SK-N-SH (cell line): ENCODE measurements around the gene PTPN23. TPM values are rescaled to one million over a fixed set of nuclear protein-coding genes. Genes with fewer than 3 reads are reported as not detected.

ENCODE experiments used
- CTCF ChIA-PET: fragments of 300-600, 350-600 bp; formaldehyde crosslinking; extraction: SDS; loops from one replicate; lab custom pipeline; 2021; lab: Yijun Ruan, JAX
- POLR2A ChIA-PET: fragments of 350-600 bp; sonication (Branson Sonifier 250); formaldehyde crosslinking; extraction: SDS; loops from one replicate; lab custom pipeline; 2020; ENCODE audit warnings: antibody characterized with exemption, inconsistent platforms; lab: Yijun Ruan, JAX
- DNase-seq: peaks from one replicate; pipeline ENCODE4 v3.0.0; 2012
- H2AFZ ChIP-seq: fragments of 200-600 bp; sonication (generic); 2 replicates; pipeline ENCODE4 v1.8.1; 2016; ENCODE audit warnings: antibody characterized with exemption, mild to moderate bottlenecking, low read depth
- H3F3A ChIP-seq: fragments of 200-600 bp; sonication (generic); replicated peaks from 2 replicates; pipeline ENCODE3; 2016; ENCODE audit warnings: antibody characterized with exemption, mild to moderate bottlenecking; ENCODE audit not compliant: insufficient read depth
- H3K27ac ChIP-seq, 2 experiments: fragments of 200-500 bp in 1 of 2; fragments of 200-600 bp in 1 of 2; sonication (Bioruptor generic) in 1 of 2; sonication (generic), shearing (Covaris generic) in 1 of 2; 2 replicates each; pipeline versions ENCODE4 v1.5.1 to v1.6.1; 2014 to 2016; ENCODE audit warnings: low read depth in 2 of 2, inconsistent platforms in 1 of 2, low read length in 1 of 2, mild to moderate bottlenecking in 1 of 2, mixed read lengths in 1 of 2
- H3K27me3 ChIP-seq: fragments of 200-600 bp; sonication (generic), shearing (Covaris generic); 2 replicates; pipeline ENCODE4 v1.6.1; 2016; ENCODE audit warnings: mixed run types; ENCODE audit not compliant: insufficient read depth
- H3K36me3 ChIP-seq, 2 experiments: fragments of 200-500 bp in 1 of 2; fragments of 200-600 bp in 1 of 2; sonication (Bioruptor generic) in 1 of 2; sonication (generic) in 1 of 2; replicated peaks in 1 of 2; 2 replicates each; pipeline versions ENCODE3 to v1.5.1; 2014 to 2016; ENCODE audit warnings: low read length in 1 of 2, mild to moderate bottlenecking in 1 of 2; ENCODE audit not compliant: insufficient read depth in 2 of 2, control insufficient read depth in 1 of 2
- H3K4me1 ChIP-seq, 2 experiments: fragments of 200-500 bp in 1 of 2; fragments of 200-600 bp in 1 of 2; sonication (Bioruptor generic) in 1 of 2; sonication (generic), shearing (Covaris generic) in 1 of 2; 2 replicates each; pipeline versions ENCODE4 v1.5.1 to v1.6.1; 2014 to 2016; ENCODE audit warnings: low read depth in 1 of 2, low read length in 1 of 2, mixed run types in 1 of 2; ENCODE audit not compliant: insufficient read depth in 2 of 2, control insufficient read depth in 1 of 2
- H3K4me2 ChIP-seq: fragments of 200-600 bp; sonication (generic), shearing (Covaris generic); 2 replicates; pipeline ENCODE4 v1.6.1; 2017; ENCODE audit warnings: mixed run types
- H3K4me3 ChIP-seq, 2 experiments: fragments of 200-500 bp in 1 of 2; fragments of 200-600 bp in 1 of 2; sonication (Bioruptor generic) in 1 of 2; sonication (generic), shearing (Covaris generic) in 1 of 2; 2 replicates each; pipeline versions ENCODE4 v1.5.1 to v1.8.1; 2014 to 2016; ENCODE audit warnings: low read depth in 2 of 2, inconsistent platforms in 1 of 2, low read length in 1 of 2, mild to moderate bottlenecking in 1 of 2, mixed read lengths in 1 of 2, moderate library complexity in 1 of 2
- H3K79me2 ChIP-seq: fragments of 200-600 bp; sonication (generic); 2 replicates; pipeline ENCODE4 v1.8.1; 2017; ENCODE audit warnings: mild to moderate bottlenecking; ENCODE audit not compliant: insufficient read depth
- H3K9ac ChIP-seq: fragments of 200-600 bp; sonication (generic); 2 replicates; pipeline ENCODE4 v1.6.1; 2017; ENCODE audit warnings: mixed run types
- H3K9me2 ChIP-seq: fragments of 200-600 bp; sonication (generic); 2 replicates; pipeline ENCODE4 v1.6.1; 2017; ENCODE audit warnings: mixed run types
- H3K9me3 ChIP-seq: fragments of 200-600 bp; sonication (generic); 2 replicates; pipeline ENCODE4 v1.6.1; 2017; ENCODE audit warnings: mixed run types, mild to moderate bottlenecking, moderate library complexity
- H4K20me1 ChIP-seq: fragments of 200-600 bp; sonication (generic); 2 replicates; pipeline ENCODE4 v1.6.1; 2017; ENCODE audit warnings: mild to moderate bottlenecking, mixed run types; ENCODE audit not compliant: insufficient read depth
- CHD2 ChIP-seq: fragments of 150-350 bp; IDR thresholded peaks from 2 replicates; pipeline ENCODE4 v1.6.1; 2018; ENCODE audit warnings: low read length; ENCODE audit not compliant: partially characterized antibody
- ELF1 ChIP-seq: IDR thresholded peaks from 2 replicates; pipeline ENCODE4 v1.4.0; 2012
- FOXM1 ChIP-seq: IDR thresholded peaks from 2 replicates; pipeline ENCODE4 v1.4.0; 2012; ENCODE audit warnings: low read depth, mild to moderate bottlenecking
- JUND ChIP-seq: IDR thresholded peaks from 2 replicates; pipeline ENCODE4 v1.4.0; 2012
- NFIC ChIP-seq: IDR thresholded peaks from 2 replicates; pipeline ENCODE4 v1.4.0; 2012; ENCODE audit warnings: borderline replicate concordance
- RXRA ChIP-seq: IDR thresholded peaks from 2 replicates; pipeline ENCODE4 v1.4.0; 2012; ENCODE audit warnings: low read depth, mild to moderate bottlenecking, borderline replicate concordance
- SIN3A ChIP-seq: IDR thresholded peaks from 2 replicates; pipeline ENCODE4 v1.6.1; 2012; ENCODE audit warnings: low read depth, mild to moderate bottlenecking, low read length, moderate library complexity, borderline replicate concordance
- SMC3 ChIP-seq: IDR thresholded peaks from 2 replicates; pipeline ENCODE4 v1.6.1; 2012; ENCODE audit warnings: low read depth, low read length, improper control_type of control experiment
- TAF1 ChIP-seq: IDR thresholded peaks from 2 replicates; pipeline ENCODE4 v1.6.1; 2012; ENCODE audit warnings: low read depth, mild to moderate bottlenecking, low read length, moderate library complexity, borderline replicate concordance
- YY1 ChIP-seq: IDR thresholded peaks from 2 replicates; pipeline ENCODE4 v1.4.0; 2012; ENCODE audit warnings: low read depth, mild to moderate bottlenecking
- WGBS: methylation state at CpG from one replicate; pipeline ENCODE4 v1.1.6; 2017; ENCODE audit warnings: low lambda C conversion rate; 5-methylcytosine and 5-hydroxymethylcytosine counted together
- polyA plus RNA-seq, 3 experiments: library from polyadenylated mRNA; depleted of rRNA; stranded (reverse); fragments of >200 nt; gene quantifications; 2 replicates each; pipeline ENCODE4 v1.2.3, GENCODE V29; 2012
- TF ChIP-seq, protein P1 (sequence below): fragments of 150-350 bp; IDR thresholded peaks from 2 replicates; pipeline ENCODE4 v1.6.1; 2016; ENCODE audit warnings: mild to moderate bottlenecking, low read depth, low read length
- TF ChIP-seq, protein P2 (sequence below): fragments of 200-600 bp; sonication (generic); IDR thresholded peaks from 2 replicates; pipeline ENCODE4 v1.6.1; 2017; ENCODE audit warnings: antibody characterized with exemption, mild to moderate bottlenecking, moderate library complexity
- TF ChIP-seq, protein P3 (sequence below): IDR thresholded peaks from 2 replicates; pipeline ENCODE4 v1.6.1; 2012; ENCODE audit warnings: mild to moderate bottlenecking, low read depth, low read length, moderate library complexity

The PTPN23 gene
- polyA plus RNA-seq, 1 of the 3 experiments (the other 2 are of a cell fraction), result 10.9 TPM

DNA sequence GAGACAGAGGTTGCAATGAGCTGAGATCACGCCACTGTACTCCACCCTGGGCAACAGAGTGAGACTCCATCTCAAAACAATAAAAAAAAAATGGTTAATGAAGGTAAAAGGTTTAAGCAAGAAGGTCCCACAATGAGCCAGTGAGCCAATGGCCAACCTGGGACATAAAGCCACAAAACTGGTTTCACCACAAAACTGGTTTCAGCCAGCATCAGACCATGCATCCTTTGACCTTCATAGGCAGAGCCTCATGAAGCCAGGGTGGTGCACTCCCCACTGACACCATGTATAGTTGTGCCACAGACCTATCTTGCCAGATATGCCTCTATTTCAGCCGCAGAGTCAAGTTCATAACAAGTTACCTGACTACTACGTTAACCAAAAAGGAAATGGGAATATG is 53.0 kb downstream of the PTPN23 start:
- POLR2A ChIA-PET, result no interaction called here
- Histone ChIP-seq H3K27me3 (no peaks in the 10 kb centered on the region), H3K4me2 (no peak overlapping the region), H3K4me1 (no peaks in the 10 kb centered on the region), H3K4me3 (no peak overlapping the region), H3K27ac (no peak overlapping the region), H2AFZ (no peak overlapping the region), H3K9ac (no peak overlapping the region), H3K79me2 (peaks cover 9% of the 10 kb centered on the region; the same call in 1 of the 2 replicates), H3K9me3 (no peaks in the 10 kb centered on the region), H4K20me1 (no peaks in the 10 kb centered on the region), H3F3A (no peaks in the 10 kb centered on the region), H3K9me2 (no peaks in the 10 kb centered on the region), H3K36me3 (peaks cover 13 to 31% of the 10 kb centered on the region in 2 experiments)
- TF ChIP-seq CHD2 (no peak), JUND (no peak)
- CTCF ChIA-PET, result interaction anchor here (1.5 to 1.8 kb wide), 2 partner anchors 13 to 79 kb away, joined by 3 to 7 read pairs; partner anchors contain the start of gene ELP6
- WGBS, result 89% methylated on average over 3 of the region's 3 CpGs
- DNase-seq, result no peak

DNA sequence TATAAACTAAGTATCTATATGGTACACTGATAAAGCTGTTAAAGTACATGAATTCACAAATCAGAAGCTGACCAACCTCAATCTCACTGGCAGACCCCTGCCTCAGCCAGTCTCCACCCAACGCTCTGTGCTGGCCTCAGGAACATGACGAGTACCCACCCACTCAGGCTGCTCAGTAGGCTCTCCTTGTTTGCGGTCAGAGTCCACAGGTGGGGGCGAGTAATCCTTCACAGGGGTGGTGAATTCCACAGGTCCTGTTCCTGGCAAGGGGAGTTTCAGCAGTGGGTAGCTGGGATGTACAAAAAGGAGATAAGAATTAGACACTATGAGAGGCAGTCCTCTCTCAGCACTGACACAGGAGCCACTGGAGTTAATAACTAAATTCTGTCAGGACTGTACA is 54.0 kb downstream of the PTPN23 start:
- 89% methylated on average over 4 of the region's 4 CpGs for WGBS

More for the DNA sequence above, 54.0 kb downstream of the PTPN23 start:
- Histone ChIP-seq H3K79me2 (peaks cover 9% of the 10 kb centered on the region; the same call in 1 of the 2 replicates), H3K4me1 (no peaks in the 10 kb centered on the region), H3K9me3 (no peaks in the 10 kb centered on the region), H3K9ac (no peak overlapping the region), H3K27ac (no peak overlapping the region), H3F3A (no peaks in the 10 kb centered on the region), H4K20me1 (no peaks in the 10 kb centered on the region), H2AFZ (no peak overlapping the region), H3K36me3 (peaks cover 13 to 38% of the 10 kb centered on the region in 2 experiments), H3K4me3 (no peak overlapping the region), H3K4me2 (no peak overlapping the region), H3K9me2 (no peaks in the 10 kb centered on the region), H3K27me3 (no peaks in the 10 kb centered on the region)
- CTCF ChIA-PET, result interaction anchor here (0.9 to 1.8 kb wide), 3 partner anchors 12 to 40 kb away, joined by 3 to 7 read pairs (median 3); no protein-coding TSS in a partner anchor
- no peak for TF ChIP-seq RXRA
- TF ChIP-seq YY1, result no peak
- TF ChIP-seq, protein P1, sequence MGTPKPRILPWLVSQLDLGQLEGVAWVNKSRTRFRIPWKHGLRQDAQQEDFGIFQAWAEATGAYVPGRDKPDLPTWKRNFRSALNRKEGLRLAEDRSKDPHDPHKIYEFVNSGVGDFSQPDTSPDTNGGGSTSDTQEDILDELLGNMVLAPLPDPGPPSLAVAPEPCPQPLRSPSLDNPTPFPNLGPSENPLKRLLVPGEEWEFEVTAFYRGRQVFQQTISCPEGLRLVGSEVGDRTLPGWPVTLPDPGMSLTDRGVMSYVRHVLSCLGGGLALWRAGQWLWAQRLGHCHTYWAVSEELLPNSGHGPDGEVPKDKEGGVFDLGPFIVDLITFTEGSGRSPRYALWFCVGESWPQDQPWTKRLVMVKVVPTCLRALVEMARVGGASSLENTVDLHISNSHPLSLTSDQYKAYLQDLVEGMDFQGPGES, result no peak
- TF ChIP-seq, protein P2, sequence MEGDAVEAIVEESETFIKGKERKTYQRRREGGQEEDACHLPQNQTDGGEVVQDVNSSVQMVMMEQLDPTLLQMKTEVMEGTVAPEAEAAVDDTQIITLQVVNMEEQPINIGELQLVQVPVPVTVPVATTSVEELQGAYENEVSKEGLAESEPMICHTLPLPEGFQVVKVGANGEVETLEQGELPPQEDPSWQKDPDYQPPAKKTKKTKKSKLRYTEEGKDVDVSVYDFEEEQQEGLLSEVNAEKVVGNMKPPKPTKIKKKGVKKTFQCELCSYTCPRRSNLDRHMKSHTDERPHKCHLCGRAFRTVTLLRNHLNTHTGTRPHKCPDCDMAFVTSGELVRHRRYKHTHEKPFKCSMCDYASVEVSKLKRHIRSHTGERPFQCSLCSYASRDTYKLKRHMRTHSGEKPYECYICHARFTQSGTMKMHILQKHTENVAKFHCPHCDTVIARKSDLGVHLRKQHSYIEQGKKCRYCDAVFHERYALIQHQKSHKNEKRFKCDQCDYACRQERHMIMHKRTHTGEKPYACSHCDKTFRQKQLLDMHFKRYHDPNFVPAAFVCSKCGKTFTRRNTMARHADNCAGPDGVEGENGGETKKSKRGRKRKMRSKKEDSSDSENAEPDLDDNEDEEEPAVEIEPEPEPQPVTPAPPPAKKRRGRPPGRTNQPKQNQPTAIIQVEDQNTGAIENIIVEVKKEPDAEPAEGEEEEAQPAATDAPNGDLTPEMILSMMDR, result no peak
- no peak for TF ChIP-seq FOXM1
- TF ChIP-seq, protein P3, sequence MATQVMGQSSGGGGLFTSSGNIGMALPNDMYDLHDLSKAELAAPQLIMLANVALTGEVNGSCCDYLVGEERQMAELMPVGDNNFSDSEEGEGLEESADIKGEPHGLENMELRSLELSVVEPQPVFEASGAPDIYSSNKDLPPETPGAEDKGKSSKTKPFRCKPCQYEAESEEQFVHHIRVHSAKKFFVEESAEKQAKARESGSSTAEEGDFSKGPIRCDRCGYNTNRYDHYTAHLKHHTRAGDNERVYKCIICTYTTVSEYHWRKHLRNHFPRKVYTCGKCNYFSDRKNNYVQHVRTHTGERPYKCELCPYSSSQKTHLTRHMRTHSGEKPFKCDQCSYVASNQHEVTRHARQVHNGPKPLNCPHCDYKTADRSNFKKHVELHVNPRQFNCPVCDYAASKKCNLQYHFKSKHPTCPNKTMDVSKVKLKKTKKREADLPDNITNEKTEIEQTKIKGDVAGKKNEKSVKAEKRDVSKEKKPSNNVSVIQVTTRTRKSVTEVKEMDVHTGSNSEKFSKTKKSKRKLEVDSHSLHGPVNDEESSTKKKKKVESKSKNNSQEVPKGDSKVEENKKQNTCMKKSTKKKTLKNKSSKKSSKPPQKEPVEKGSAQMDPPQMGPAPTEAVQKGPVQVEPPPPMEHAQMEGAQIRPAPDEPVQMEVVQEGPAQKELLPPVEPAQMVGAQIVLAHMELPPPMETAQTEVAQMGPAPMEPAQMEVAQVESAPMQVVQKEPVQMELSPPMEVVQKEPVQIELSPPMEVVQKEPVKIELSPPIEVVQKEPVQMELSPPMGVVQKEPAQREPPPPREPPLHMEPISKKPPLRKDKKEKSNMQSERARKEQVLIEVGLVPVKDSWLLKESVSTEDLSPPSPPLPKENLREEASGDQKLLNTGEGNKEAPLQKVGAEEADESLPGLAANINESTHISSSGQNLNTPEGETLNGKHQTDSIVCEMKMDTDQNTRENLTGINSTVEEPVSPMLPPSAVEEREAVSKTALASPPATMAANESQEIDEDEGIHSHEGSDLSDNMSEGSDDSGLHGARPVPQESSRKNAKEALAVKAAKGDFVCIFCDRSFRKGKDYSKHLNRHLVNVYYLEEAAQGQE, result no peak
- no peak for TF ChIP-seq SMC3
- no peak for TF ChIP-seq NFIC
- no peak for TF ChIP-seq SIN3A
- TF ChIP-seq TAF1, result no peak
- TF ChIP-seq ELF1, result no peak
- no peak for DNase-seq
- POLR2A ChIA-PET, result no interaction called here
